GM18505 (cell line): ENCODE results near the gene SLC44A4.
"Not testable (repeated sequence)": the region's sequence is repeated elsewhere in the genome, so short reads cannot be mapped to it uniquely, and the experiment has no call there.

Experiments
- ATAC-seq: cut with Tn5 transposase; IDR thresholded peaks from one replicate; pipeline ENCODE4 v1.9.1; 2021; ENCODE audit not compliant: unreplicated experiment
- POLR2A ChIP-seq: IDR thresholded peaks from 4 replicates; pipeline ENCODE4 v1.6.1; 2011; ENCODE audit warnings: borderline replicate concordance; ENCODE audit not compliant: insufficient read depth, insufficient read length; ENCODE audit errors: extremely low read depth

SLC44A4 gene

DNA sequence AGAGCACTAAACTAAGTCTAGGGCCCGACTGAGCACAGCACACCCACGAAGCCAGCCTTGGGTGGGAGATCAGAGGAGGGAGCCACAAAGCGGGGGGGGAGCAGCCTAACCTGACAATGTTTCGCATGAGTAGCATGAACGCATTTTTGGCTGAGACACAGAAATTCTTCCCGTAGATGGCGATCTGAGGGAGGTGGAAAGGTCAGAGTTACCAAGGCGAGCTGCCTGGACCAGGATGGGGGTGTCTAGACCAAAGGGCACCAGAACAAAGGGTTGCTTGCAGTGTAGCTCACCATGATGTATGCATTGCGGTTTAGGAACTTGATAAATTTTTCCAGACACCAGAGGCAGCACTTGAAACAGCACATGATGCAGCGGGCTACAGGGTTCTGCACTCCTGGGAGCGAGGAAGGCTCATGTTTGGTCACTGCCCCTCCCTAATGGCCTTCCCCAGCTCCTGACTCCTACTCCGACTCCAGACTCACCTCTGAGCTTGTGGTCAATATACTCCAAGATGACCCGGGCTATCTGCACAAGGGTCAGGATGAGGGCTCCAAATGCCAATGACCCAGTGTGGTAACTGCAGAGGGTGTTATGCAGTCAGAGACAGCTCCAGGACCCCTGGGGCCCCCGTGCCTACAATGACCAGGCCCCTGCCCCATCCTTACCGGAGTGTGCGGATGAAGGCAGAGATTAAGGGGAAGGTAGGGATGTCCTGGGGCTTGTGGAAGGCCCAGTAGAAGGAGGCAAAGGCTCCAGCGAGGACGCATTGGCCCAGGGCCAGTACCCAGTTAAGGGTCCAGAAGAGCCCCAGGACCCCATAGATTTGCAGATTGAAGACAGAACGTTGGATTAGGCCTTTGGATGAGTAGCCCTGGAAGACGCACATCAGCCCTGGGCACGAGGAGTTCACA is 13.3 kb downstream of the SLC44A4 start:
- ATAC-seq = no peak
- TF ChIP-seq POLR2A = no peak

- ATAC-seq = no peak
- no peak for TF ChIP-seq POLR2A
Measured at GRCh38 chr6:31864818-31865204, 14.0 kb downstream of the SLC44A4 start.

DNA sequence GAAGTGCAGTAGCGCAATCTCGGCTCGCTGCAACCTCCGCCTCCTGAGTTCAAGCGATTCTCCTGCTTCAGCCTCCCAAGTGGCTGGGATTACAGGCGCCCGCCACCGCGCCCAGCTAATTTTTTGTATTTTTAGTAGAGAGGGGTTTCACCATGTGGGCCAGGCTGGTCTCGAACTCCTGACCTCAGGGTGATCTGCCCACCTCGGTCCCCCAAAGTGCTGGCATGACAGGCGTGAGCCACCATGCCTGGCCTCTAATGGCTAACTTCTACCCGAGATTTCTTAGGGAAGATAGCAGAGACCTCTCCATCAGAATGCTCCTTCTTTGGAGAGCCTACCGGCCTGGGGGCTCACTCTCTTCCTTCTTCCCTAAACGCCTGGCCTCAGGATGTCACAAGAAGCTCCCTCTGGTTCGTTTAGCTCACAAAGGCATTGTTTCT is 14.7 kb downstream of the SLC44A4 start:
- ATAC-seq = not testable (repeated sequence)

- ATAC-seq = peak; percentile 88
- peak; percentile 100 for TF ChIP-seq POLR2A
Measured at GRCh38 chr6:31862344-31863235, 16.2 kb downstream of the SLC44A4 start, which contains the start of gene NEU1. TSS of gene NEU1 (minus strand) at chr6:31862821. CDS start at chr6:31862776, 45 bp downstream.

GRCh38 chr6:31861919-31862343 is 16.9 kb downstream of the SLC44A4 start:
- no peak for TF ChIP-seq POLR2A
- ATAC-seq = no peak

DNA sequence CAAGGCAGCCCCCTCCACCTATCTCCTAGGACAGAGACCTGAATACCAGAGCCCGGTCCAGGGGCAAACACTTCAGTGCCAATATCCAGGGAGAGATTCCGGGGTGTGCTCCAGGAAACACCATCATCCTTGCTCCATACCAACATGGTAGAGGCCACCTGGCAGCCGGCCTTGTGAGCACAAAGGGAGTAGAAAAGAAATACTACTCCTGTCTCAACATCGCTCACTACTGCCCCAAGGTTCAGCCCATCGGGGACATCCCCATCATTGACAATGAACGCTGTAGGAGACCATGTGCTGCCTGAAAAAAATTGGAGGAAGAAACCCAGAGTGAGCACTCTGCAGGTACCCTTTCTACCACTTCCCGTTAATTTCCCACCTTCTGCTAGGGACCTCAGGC is 17.6 kb downstream of the SLC44A4 start:
- no peak for ATAC-seq
- TF ChIP-seq POLR2A = no peak

DNA sequence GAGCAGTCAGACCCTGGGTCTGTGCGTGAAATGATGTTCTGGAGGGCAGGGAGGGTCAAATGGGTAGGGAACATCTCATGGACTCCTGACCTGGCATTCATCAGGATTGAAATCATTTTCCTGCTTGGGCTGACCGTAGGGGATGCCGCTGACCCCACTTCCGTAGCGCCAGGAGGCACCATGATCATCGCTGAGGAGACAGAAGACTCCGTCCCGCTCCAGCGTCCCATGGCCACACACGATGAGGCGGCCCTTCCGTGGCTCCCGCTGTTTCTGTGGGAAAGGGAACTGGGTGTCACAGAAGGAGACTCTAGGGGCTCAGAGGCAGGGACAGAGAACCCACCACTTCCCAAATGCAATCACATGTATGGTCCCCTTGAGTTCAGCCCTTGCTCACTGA is 18.4 kb downstream of the SLC44A4 start:
- no peak for TF ChIP-seq POLR2A

GRCh38 chr6:31859923-31860322 is 18.9 kb downstream of the SLC44A4 start:
- TF ChIP-seq POLR2A = no peak
- no peak for ATAC-seq

More for the DNA sequence above, 18.4 kb downstream of the SLC44A4 start:
- no peak for ATAC-seq

GRCh38 chr6:31858707-31859106 is 20.1 kb downstream of the SLC44A4 start:
- no peak for ATAC-seq
- no peak for TF ChIP-seq POLR2A

GRCh38 chr6:31857774-31858173 is 21.0 kb downstream of the SLC44A4 start:
- ATAC-seq = not testable (repeated sequence)

GRCh38 chr6:31851980-31852718 is 26.6 kb downstream of the SLC44A4 start:
- not testable (repeated sequence) for ATAC-seq

GRCh38 chr6:31851485-31851832 is 27.3 kb downstream of the SLC44A4 start:
- no peak for ATAC-seq
- TF ChIP-seq POLR2A = no peak

DNA sequence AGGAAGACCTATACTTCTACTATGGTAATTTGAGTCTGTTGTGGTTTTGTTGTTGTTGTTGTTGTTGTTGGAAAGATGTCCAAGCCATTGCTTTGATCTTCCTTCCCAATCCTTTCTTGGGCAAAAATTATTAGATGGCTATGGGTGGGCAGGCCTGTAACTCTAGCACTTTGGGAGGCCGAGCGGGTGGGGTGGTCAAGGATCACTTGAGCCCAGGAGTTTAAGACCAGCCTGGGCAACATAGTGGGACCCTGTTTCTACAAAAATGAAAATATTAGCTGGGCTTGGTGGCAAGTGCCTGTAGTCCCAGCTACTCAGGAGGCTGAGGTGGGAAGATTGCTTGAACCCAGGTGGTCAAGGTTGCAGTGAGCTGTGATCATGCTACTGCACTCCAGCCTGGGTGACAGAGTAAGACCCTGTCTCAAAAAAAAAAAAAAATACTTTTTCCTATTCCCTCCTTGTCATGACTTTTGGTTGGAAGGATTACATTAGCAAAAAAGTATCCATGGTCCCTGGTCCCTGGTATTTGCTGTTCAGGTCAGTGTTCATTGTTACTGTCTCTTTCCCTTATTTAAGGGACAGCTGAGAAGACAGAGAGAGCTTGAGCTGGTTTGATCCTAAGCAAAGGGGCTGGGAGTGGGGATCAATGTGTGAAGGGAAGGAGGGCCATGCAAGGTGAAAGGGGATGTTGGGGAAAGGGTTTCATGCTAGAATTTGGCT is 27.9 kb downstream of the SLC44A4 start:
- TF ChIP-seq POLR2A = no peak
- ATAC-seq = no peak
